GM12875 (cell line): ENCODE results near the gene MGLL.

Experiments used
- H3K4me3 ChIP-seq: one replicate; pipeline ENCODE4 v1.5.1; 2011; ENCODE audit warnings: low read depth, low read length, control low read depth
- TF ChIP-seq, protein P1 (sequence below): IDR thresholded peaks from 2 replicates; pipeline ENCODE4 v1.5.1; 2011; ENCODE audit warnings: low read depth, mild to moderate bottlenecking, control low read depth, inconsistent platforms, low read length, moderate library complexity, borderline replicate concordance; ENCODE audit not compliant: insufficient read depth

Gene MGLL

DNA sequence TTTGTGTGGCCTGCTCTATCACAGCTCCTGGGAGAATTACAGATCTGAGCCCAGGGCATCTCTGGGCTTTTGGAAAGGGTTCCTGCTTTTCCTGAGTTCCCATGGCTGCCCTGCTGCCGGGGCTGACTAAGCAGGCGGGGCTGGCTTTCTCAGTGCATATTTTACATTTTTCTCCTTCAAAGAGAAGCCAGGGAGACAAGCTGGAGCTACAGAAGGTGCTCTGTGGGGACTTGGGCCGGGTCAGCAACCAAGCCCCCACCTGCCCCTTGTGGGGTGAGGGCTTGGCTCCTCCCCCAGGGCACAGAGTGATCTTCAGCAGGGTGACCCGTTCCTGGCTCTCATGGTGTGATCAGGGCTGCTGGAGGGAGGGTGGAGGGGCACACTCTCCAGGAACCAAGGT, 132.2 kb downstream of the MGLL start:
- no peak overlapping the region for H3K4me3 ChIP-seq
- TF ChIP-seq, protein P1, sequence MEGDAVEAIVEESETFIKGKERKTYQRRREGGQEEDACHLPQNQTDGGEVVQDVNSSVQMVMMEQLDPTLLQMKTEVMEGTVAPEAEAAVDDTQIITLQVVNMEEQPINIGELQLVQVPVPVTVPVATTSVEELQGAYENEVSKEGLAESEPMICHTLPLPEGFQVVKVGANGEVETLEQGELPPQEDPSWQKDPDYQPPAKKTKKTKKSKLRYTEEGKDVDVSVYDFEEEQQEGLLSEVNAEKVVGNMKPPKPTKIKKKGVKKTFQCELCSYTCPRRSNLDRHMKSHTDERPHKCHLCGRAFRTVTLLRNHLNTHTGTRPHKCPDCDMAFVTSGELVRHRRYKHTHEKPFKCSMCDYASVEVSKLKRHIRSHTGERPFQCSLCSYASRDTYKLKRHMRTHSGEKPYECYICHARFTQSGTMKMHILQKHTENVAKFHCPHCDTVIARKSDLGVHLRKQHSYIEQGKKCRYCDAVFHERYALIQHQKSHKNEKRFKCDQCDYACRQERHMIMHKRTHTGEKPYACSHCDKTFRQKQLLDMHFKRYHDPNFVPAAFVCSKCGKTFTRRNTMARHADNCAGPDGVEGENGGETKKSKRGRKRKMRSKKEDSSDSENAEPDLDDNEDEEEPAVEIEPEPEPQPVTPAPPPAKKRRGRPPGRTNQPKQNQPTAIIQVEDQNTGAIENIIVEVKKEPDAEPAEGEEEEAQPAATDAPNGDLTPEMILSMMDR = no peak

- no peak overlapping the region for H3K4me3 ChIP-seq
- TF ChIP-seq, protein P1 = no peak
These were observed 133.0 kb downstream of the MGLL start for GRCh38 chr3:127689266-127689860.

DNA sequence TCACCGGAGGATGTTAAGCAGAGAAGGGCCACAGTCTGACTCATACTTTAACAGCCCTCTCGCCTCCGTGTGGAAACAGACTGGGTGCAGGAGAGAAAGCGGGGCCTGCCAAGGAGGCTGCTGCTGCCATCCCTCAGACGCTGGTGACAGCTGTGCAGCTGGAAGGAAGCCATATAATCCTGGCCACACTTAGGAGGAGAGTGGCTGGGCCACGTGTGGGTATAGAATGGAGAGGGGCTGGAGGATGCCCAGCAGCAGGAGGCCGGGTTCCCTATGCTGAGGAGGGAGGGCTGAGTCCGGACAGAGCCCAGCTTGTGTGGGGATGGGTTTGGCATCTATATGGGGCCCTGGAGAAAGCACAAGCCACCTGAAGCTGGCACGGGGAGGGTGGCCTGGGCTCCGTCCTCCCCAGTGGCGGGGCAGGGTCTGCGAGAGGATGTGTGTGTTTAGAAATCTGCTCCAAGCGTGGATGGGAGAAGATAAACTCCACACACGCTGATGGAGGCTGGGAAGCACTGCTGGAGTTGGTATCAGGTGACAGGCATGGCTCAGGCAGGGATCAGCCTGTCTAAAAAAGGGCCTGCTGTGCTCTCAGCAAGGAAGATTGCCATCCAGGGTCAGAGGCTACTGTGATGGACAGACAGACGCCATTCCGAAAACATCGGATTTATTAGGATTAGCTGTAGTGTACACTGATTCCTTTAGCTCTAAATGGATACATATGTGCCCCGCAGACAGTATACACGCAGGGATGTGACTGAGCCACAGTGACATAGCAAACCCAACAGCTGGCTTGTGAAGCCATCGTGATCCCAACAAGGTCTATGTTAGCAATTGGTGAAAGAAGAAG, 133.7 kb downstream of the MGLL start:
- no peak overlapping the region for H3K4me3 ChIP-seq
- TF ChIP-seq, protein P1 = no peak

- H3K4me3 ChIP-seq = no peak overlapping the region
- TF ChIP-seq, protein P1 = no peak
These were observed 134.3 kb downstream of the MGLL start for GRCh38 chr3:127688022-127688415.

DNA sequence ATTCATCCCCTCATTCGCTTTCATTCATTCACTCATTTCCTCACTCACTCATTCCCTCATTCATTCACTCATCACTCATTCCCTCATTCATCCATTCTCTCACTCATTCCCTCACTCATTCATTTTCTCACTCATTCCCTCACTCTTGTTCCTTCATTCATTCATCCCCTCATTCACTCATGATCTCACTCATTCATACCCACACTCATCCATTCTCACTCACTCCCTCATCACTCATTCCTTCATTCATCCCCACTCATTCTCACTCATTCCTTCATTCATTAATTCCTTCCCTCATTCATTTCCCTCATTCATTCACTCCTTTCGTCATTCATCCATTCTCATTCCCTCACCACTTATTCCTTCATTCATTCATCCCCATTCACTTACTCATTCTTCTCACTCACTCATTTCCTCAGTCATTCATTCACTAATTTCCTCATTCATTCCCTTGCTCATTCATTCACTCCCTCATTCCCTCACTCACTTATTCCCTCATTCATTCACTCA, 135.0 kb downstream of the MGLL start:
- TF ChIP-seq, protein P1 = no peak
- H3K4me3 ChIP-seq = no peak overlapping the region

DNA sequence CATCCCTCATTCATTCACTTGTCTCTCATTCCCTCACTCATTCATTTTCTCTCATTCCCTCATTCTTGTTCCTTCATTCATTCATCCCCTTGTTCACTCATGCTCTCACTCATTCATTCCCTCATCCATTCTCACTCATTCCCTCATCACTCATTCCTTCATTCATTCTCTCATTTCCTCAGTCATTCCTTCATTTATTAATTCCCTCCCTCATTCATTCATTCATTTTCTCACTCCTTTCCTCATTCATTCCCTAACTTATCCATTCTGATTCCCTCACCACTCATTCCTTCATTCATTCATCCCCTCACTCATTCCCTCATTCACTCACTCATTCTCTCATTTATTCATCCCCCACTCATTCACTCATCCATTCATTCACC, 135.8 kb downstream of the MGLL start:
- TF ChIP-seq, protein P1 = no peak
- no peak overlapping the region for H3K4me3 ChIP-seq
